Bronchial epithelial cell (primary cell): ENCODE results near the gene OSCP1. TPM values are rescaled to one million over a fixed set of nuclear protein-coding genes. Genes with fewer than 3 reads are reported as not detected.

ENCODE experiments used
- DNase-seq: peaks from one replicate; pipeline ENCODE4 v3.0.0-alpha.2; 2010; ENCODE audit warnings: low read depth
- FAIRE-seq: peaks from 2 replicates; lab custom pipeline; 2011; peaks lifted over from hg19 to GRCh38; lab: Jason Lieb, UNC
- H3K27me3 ChIP-seq: 2 replicates; pipeline ENCODE4 v1.5.1; 2011; ENCODE audit warnings: low read length; ENCODE audit not compliant: control insufficient read depth, insufficient read depth
- H3K36me3 ChIP-seq: 2 replicates; pipeline ENCODE4 v1.5.1; 2011; ENCODE audit warnings: low read length; ENCODE audit not compliant: control insufficient read depth, insufficient read depth
- H3K4me3 ChIP-seq: 2 replicates; pipeline ENCODE4 v1.5.1; 2011; ENCODE audit warnings: mild to moderate bottlenecking, low read depth, low read length, control low read depth
- CTCF ChIP-seq: IDR thresholded peaks from 2 replicates; pipeline ENCODE4 v1.5.1; 2011; ENCODE audit warnings: mild to moderate bottlenecking, moderate library complexity, low read length, control low read depth, inconsistent platforms; ENCODE audit not compliant: insufficient read depth, severe bottlenecking
- total RNA-seq: library from RNA; depleted of rRNA; stranded (reverse); fragments of >200 nt; gene quantifications from 2 replicates; pipeline ENCODE4 v1.2.1, GENCODE V29; 2014

OSCP1 gene
- total RNA-seq, 1 donor from 2014 or later: 3.7 TPM

DNA sequence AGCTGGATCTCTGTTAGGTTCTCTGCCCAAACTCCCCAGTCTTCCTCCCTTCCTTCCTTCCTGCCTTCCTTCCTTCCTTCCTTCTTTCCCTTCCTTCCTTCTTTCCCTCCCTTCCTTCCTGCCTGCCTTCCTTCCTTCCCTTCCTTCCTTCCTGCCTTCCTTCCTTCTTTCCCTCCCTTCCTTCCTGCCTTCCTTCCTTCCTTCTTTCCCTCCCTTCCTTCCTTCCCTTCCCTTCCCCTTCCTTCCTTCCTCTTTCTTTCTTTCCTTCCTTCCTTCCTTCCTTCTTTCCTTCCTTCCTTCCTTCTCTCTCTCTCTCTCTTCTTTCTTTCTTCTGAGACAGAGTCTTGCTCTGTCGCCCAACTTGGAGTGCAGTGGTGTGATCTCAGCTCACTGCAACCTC lies 43.8 kb downstream of the OSCP1 start:
- no peaks in the 10 kb centered on the region for H3K36me3 ChIP-seq
- H3K4me3 ChIP-seq: no peak overlapping the region
- TF ChIP-seq CTCF: no peak
- DNase-seq (no peak), FAIRE-seq (no peak)
- no peaks in the 10 kb centered on the region for H3K27me3 ChIP-seq

- no peak overlapping the region for H3K4me3 ChIP-seq
- DNase-seq (no peak), FAIRE-seq (no peak)
- no peaks in the 10 kb centered on the region for H3K36me3 ChIP-seq
- no peaks in the 10 kb centered on the region for H3K27me3 ChIP-seq
- no peak for TF ChIP-seq CTCF
These were observed 47.8 kb downstream of the OSCP1 start for GRCh38 chr1:36402504-36402890.

GRCh38 chr1:36401602-36402503 lies 48.4 kb downstream of the OSCP1 start:
- H3K36me3 ChIP-seq: no peaks in the 10 kb centered on the region
- FAIRE-seq: no peak
- no peak for TF ChIP-seq CTCF
- H3K4me3 ChIP-seq: no peak overlapping the region
- H3K27me3 ChIP-seq: no peaks in the 10 kb centered on the region
- no peak for DNase-seq

DNA sequence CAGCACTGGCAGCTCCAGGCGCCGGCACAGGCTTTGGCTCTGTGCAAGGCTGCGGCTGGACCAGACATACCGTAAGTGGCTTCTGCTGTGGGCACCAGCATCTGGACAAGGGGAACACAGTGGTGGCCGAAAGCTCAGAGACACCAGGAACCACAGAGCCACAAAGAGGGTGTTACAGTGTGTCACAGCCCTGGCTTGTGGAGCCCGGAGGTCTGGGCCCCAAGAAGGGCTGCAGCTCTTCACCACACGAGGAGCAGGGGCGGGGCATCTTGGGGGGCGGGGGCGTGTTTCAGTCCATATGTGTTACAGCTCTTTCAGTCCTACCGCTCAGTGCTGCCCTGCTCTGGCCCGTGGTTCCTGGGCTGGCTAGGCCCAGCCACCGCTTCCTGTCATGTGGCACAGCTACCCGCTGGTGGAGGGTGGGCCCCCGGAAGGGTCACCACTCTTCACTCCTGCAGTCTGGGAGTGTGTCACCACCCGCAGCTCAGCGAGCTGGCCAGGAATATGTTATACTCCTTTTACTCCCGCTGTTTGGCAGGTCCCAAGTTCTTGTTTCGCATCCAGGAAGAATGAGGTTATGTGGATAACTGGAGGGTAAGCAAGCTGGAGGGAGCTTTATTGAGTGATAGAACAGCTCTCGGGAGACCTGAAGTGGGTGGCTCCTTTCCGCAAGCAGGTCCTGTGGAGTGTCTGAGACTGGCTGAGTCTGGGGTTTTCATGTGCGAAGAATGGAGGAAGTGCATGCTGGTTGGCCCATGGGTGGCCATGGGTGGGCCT lies 49.2 kb downstream of the OSCP1 start:
- FAIRE-seq (no peak), DNase-seq (no peak)
- Histone ChIP-seq H3K27me3 (no peaks in the 10 kb centered on the region), H3K4me3 (no peak overlapping the region), H3K36me3 (no peaks in the 10 kb centered on the region)
- no peak for TF ChIP-seq CTCF

- Histone ChIP-seq H3K27me3 (no peaks in the 10 kb centered on the region), H3K4me3 (no peak overlapping the region), H3K36me3 (no peaks in the 10 kb centered on the region)
- DNase-seq (no peak), FAIRE-seq (no peak)
- no peak for TF ChIP-seq CTCF
These were observed 49.8 kb downstream of the OSCP1 start for GRCh38 chr1:36400514-36400824.
